22Rv1 (cell line): ENCODE measurements around the gene FAF1.

Experiments
- CTCF ChIP-seq: fragments of 450-650 bp; IDR thresholded peaks from 2 replicates; pipeline ENCODE4 v1.5.1; 2017; ENCODE audit warnings: mild to moderate bottlenecking
- ZFX ChIP-seq: fragments of 450-650 bp; IDR thresholded peaks from 2 replicates; pipeline ENCODE4 v1.6.1; 2017; ENCODE audit warnings: antibody characterized with exemption, borderline replicate concordance

- TF ChIP-seq CTCF, result no peak
- TF ChIP-seq ZFX, result no peak
These were observed 463.1 kb downstream of the FAF1 start for GRCh38 chr1:50497007-50497406.
